ENCODE results near the gene CEP112.

DNA sequence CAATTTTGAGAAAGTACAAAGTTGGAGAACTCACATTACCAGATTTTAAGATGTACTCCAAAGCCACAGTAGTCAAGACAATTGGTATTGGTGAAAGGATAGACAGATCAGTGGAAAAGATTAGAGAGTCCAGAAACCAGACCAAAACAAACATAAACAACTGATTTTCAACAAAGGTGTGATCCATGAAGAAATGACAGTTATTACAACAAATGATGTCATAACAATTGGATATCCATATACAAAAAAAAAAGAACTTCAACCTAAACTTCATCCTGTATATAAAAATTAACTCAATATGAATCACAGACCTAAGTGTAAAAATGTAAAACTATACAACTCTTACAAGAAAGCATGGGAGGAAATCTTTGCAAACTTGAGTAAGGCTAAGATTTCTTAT lies 8.4 kb downstream of the CEP112 start:
- no peak for TF ChIP-seq TEAD1 (CRISPR knock-in tag; IDR thresholded peaks at IDR 0.05)
- TF ChIP-seq, protein P1, sequence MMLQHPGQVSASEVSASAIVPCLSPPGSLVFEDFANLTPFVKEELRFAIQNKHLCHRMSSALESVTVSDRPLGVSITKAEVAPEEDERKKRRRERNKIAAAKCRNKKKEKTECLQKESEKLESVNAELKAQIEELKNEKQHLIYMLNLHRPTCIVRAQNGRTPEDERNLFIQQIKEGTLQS (CRISPR knock-in tag; conservative IDR thresholded peaks at IDR 0.05) = no peak
- TF ChIP-seq, protein P2, sequence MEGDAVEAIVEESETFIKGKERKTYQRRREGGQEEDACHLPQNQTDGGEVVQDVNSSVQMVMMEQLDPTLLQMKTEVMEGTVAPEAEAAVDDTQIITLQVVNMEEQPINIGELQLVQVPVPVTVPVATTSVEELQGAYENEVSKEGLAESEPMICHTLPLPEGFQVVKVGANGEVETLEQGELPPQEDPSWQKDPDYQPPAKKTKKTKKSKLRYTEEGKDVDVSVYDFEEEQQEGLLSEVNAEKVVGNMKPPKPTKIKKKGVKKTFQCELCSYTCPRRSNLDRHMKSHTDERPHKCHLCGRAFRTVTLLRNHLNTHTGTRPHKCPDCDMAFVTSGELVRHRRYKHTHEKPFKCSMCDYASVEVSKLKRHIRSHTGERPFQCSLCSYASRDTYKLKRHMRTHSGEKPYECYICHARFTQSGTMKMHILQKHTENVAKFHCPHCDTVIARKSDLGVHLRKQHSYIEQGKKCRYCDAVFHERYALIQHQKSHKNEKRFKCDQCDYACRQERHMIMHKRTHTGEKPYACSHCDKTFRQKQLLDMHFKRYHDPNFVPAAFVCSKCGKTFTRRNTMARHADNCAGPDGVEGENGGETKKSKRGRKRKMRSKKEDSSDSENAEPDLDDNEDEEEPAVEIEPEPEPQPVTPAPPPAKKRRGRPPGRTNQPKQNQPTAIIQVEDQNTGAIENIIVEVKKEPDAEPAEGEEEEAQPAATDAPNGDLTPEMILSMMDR (IDR thresholded peaks at IDR 0.05) = no peak
- TF ChIP-seq TCF7 (CRISPR knock-in tag; IDR thresholded peaks at IDR 0.05; ENCODE audit: low read depth) = no peak
- no peak for TF ChIP-seq ZNF121 (CRISPR knock-in tag; IDR thresholded peaks at IDR 0.05)
- TF ChIP-seq, protein P3, sequence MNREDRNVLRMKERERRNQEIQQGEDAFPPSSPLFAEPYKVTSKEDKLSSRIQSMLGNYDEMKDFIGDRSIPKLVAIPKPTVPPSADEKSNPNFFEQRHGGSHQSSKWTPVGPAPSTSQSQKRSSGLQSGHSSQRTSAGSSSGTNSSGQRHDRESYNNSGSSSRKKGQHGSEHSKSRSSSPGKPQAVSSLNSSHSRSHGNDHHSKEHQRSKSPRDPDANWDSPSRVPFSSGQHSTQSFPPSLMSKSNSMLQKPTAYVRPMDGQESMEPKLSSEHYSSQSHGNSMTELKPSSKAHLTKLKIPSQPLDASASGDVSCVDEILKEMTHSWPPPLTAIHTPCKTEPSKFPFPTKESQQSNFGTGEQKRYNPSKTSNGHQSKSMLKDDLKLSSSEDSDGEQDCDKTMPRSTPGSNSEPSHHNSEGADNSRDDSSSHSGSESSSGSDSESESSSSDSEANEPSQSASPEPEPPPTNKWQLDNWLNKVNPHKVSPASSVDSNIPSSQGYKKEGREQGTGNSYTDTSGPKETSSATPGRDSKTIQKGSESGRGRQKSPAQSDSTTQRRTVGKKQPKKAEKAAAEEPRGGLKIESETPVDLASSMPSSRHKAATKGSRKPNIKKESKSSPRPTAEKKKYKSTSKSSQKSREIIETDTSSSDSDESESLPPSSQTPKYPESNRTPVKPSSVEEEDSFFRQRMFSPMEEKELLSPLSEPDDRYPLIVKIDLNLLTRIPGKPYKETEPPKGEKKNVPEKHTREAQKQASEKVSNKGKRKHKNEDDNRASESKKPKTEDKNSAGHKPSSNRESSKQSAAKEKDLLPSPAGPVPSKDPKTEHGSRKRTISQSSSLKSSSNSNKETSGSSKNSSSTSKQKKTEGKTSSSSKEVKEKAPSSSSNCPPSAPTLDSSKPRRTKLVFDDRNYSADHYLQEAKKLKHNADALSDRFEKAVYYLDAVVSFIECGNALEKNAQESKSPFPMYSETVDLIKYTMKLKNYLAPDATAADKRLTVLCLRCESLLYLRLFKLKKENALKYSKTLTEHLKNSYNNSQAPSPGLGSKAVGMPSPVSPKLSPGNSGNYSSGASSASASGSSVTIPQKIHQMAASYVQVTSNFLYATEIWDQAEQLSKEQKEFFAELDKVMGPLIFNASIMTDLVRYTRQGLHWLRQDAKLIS (CRISPR knock-in tag; IDR thresholded peaks at IDR 0.05; ENCODE audit: borderline replicate concordance) = no peak
- TF ChIP-seq ZBTB21 (CRISPR knock-in tag; IDR thresholded peaks at IDR 0.05; ENCODE audit: borderline replicate concordance) = no peak
- no peak for TF ChIP-seq ESRRA (CRISPR knock-in tag; IDR thresholded peaks at IDR 0.05; ENCODE audit: borderline replicate concordance)
- TF ChIP-seq, protein P4, sequence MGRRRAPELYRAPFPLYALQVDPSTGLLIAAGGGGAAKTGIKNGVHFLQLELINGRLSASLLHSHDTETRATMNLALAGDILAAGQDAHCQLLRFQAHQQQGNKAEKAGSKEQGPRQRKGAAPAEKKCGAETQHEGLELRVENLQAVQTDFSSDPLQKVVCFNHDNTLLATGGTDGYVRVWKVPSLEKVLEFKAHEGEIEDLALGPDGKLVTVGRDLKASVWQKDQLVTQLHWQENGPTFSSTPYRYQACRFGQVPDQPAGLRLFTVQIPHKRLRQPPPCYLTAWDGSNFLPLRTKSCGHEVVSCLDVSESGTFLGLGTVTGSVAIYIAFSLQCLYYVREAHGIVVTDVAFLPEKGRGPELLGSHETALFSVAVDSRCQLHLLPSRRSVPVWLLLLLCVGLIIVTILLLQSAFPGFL (CRISPR knock-in tag; IDR thresholded peaks at IDR 0.05; ENCODE audit: borderline replicate concordance) = no peak

All from WTC11 (cell line).